ENCODE results near the gene PRKX. TPM values are rescaled to one million over a fixed set of nuclear protein-coding genes. Genes with fewer than 3 reads are reported as not detected.
"Not testable (repeated sequence)": the region's sequence is repeated elsewhere in the genome, so short reads cannot be mapped to it uniquely, and the experiment has no call there.

The PRKX gene
- total RNA-seq, 1 donor from 2014 or later, result 45.7 TPM

- no peak for DNase-seq (ENCODE audit: extremely low read depth, low read depth, low spot score)
Observed at GRCh38 chrX:3585719-3586118, 127.7 kb downstream of the PRKX start.

GRCh38 chrX:3584415-3584996 lies 128.9 kb downstream of the PRKX start:
- no peak for DNase-seq (ENCODE audit: extremely low read depth, low read depth, low spot score)

GRCh38 chrX:3582451-3582850 lies 131.0 kb downstream of the PRKX start:
- DNase-seq (ENCODE audit: extremely low read depth, low read depth, low spot score), result no peak

DNA sequence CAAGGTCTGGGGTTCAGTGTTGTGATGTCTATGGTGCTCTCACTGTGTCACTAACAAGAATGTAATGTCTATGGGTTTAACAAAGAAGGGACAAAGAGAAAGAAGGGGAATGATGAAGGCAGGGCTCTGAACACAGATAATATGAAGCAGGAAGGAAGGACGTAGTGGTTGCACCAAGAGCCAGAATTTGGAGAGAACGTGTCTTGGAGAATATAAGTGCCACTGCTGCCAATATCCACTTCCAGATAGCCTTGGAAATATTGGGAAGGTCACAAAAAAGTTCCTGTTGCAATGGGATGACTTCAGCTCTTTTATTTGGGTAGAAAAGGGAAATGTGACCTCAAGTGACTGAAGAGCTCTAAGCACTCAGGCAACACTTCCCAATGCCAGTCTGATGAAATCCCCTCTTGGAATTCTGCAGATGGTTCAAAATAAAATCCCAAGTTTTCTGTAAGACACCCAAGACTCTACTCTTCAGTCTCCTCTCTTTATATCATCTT lies 131.8 kb downstream of the PRKX start:
- no peak for DNase-seq (ENCODE audit: extremely low read depth, low read depth, low spot score)

GRCh38 chrX:3577551-3577950 lies 135.9 kb downstream of the PRKX start:
- no peak for DNase-seq (ENCODE audit: extremely low read depth, low read depth, low spot score)

DNA sequence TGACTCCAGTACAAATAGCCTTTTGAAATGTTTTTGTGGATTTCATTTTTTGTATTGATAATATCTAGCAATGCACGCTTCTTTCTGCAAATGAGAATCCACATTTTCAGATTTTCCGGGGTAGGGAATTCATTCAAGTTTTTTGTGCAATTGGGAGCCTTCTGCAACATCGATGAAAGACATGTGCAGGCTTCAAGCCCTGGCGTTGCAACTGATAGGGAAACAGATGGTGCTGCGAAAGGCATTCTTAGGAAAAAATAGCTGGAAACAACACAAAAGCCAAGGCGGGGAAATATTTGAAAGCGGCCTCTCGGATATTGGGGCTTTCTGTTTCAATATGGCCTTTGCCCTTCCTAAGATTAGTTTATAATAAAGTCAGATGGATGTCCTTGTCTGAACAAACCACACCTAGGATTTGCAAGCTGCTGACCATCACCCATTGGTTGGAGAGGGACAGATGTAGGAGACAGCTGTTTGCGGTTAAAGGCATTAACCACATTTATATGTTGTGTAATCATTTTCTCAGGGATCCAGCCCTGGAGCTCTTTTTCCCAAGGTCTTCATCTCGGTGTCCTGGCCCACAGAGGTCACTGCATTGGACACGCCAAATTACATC lies 136.5 kb downstream of the PRKX start:
- no peak for DNase-seq (ENCODE audit: extremely low read depth, low read depth, low spot score)

DNA sequence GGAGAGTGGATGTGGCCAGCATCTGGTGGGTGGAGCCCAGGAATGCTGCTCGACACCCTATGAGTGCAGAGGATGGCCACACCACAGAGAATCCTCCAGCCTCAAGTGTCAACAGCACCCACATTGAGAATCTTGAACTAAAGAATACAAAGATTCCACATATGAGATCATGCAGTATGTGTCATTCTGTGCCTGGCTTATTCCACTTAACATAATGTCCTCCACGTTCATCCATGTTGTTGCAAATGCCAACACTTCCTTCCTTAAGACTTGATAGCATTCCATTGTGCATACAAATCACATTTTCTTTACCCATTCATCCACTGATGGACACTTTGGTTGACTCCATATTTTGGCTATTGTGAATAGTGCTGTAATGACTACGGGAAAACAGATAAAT lies 145.8 kb downstream of the PRKX start:
- DNase-seq (ENCODE audit: extremely low read depth, low read depth, low spot score), result no peak

GRCh38 chrX:3563451-3563850 lies 150.0 kb downstream of the PRKX start:
- DNase-seq (ENCODE audit: extremely low read depth, low read depth, low spot score), result no peak

DNA sequence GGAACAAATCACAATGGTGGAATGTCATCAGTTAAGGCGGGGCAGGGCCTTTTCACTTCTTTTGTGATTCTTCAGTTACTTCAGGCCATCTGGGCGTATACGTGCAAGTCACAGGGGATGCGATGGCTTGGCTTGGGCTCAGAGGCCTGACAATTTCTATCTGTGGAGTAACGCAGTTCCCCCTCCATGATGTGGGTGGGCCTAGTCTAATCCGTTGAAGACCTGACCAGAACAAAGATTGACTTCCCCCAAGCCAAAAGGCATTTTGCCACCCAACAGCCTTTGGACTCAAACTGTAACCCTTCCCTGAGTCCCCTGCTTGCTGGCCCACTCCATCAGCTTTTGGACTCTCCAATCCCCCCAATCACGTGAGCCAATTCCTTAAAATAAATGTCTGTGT lies 153.4 kb downstream of the PRKX start:
- DNase-seq (ENCODE audit: extremely low read depth, low read depth, low spot score), result not testable (repeated sequence)
